Ovary (tissue), 3 donors: Measurements from ENCODE around the gene ZNF532.

Source experiments
- CTCF ChIP-seq, 3 donors: fragments of 450-650 bp in 2 of 3; fragments of 200-600 bp in 1 of 3; IDR thresholded peaks; one replicate each; pipeline versions ENCODE4 v1.5.1 to v1.8.0; 2016 to 2022; ENCODE audit warnings: antibody characterized with exemption in 3 of 3, mild to moderate bottlenecking in 1 of 3
- EP300 ChIP-seq: sonication (generic); formaldehyde crosslinking; IDR thresholded peaks from one replicate; pipeline ENCODE4 v1.6.1; 2017; ENCODE audit warnings: antibody characterized with exemption
- donor health status: DM: no; HTN: no; CAD: no.

GRCh38 chr18:58894930-58895329 lies 30.3 kb downstream of the ZNF532 start:
- TF ChIP-seq CTCF (IDR thresholded peaks at IDR 0.05) = no peak
- TF ChIP-seq EP300 = no peak
